Esophagus squamous epithelium (tissue), 5 donors: ENCODE results near the gene ITGB8. TPM values are rescaled to one million over a fixed set of nuclear protein-coding genes. Genes with fewer than 3 reads are reported as not detected.
A peak's percentile ranks its signal among the peaks of the same experiment; 100 is the strongest.

Source experiments
- DNase-seq: peaks from one replicate; lab custom pipeline; 2025; lab: John Stamatoyannopoulos, UW
- H3K27ac ChIP-seq, 4 donors: fragments of 200-600 bp; sonication (generic); one replicate each; pipeline ENCODE4 v1.5.1; 2016 to 2019; ENCODE audit warnings: mild to moderate bottlenecking in 1 of 4
- H3K27me3 ChIP-seq, 4 donors: fragments of 200-600 bp; sonication (generic); 1 replicate in 3 of 4; 2 replicates in 1 of 4; pipeline versions ENCODE4 v1.5.1 to v1.6.0; 2017 to 2021; ENCODE audit warnings: antibody characterized with exemption in 1 of 4
- H3K36me3 ChIP-seq, 3 donors: fragments of 200-600 bp; sonication (generic); one replicate each; pipeline ENCODE4 v1.5.1; 2016 to 2019
- H3K4me1 ChIP-seq, 3 donors: fragments of 200-600 bp; sonication (generic); one replicate each; pipeline ENCODE4 v1.5.1; 2017 to 2019
- H3K4me3 ChIP-seq, 4 donors: fragments of 200-600 bp; sonication (generic); 1 replicate in 3 of 4; 2 replicates in 1 of 4; pipeline ENCODE4 v1.5.1; 2016 to 2019; ENCODE audit warnings: mild to moderate bottlenecking in 2 of 4, moderate library complexity in 1 of 4
- H3K9me3 ChIP-seq, 3 donors: fragments of 200-600 bp; sonication (generic); one replicate each; pipeline ENCODE4 v1.5.1; 2016 to 2019
- CTCF ChIP-seq, 6 experiments: fragments of 450-650 bp in 4 of 6; fragments of 200-600 bp in 2 of 6; sonication (generic) in 2 of 6; IDR thresholded peaks; one replicate each; pipeline ENCODE4 v1.5.1; 2016 to 2019; ENCODE audit warnings: antibody characterized with exemption in 6 of 6, mild to moderate bottlenecking in 4 of 6, moderate library complexity in 4 of 6
- POLR2A ChIP-seq, 4 donors: fragments of 450-650 bp; IDR thresholded peaks; one replicate each; pipeline ENCODE4 v1.6.1; 2017; ENCODE audit warnings: antibody characterized with exemption in 4 of 4, mild to moderate bottlenecking in 4 of 4, moderate library complexity in 3 of 4
- WGBS, 2 donors: methylation state at CpG; one replicate each; pipeline ENCODE4 v1.1.5; 2018; 5-methylcytosine and 5-hydroxymethylcytosine counted together
- intact Hi-C: fragments of 100-400 bp; cut with DNase I; formaldehyde crosslinking; loops from one replicate; pipeline ENCODE4 v1.15.0; 2022
- total RNA-seq, 4 donors: library from RNA; depleted of rRNA; stranded (reverse); fragments of >200 nt; gene quantifications; one replicate each; pipeline ENCODE4 v1.1.0, GENCODE V29; 2016
- donor health status: DM: yes; HTN: yes; CAD: no.

Gene ITGB8
- total RNA-seq, 4 donors from 2014 or later = 23.5 to 30.6 (median 27.4) TPM

- intact Hi-C loops = no loop called here
- Histone ChIP-seq H3K27ac (peak overlapping the region in 1 of 4 donors; percentile 34), H3K4me1 (peaks cover 0 to 43% (median 11%) of the 10 kb centered on the region in 3 donors), H3K4me3 (no peak overlapping the region), H3K9me3 (no peaks in the 10 kb centered on the region), H3K36me3 (peaks cover 0 to 40% (median 0%) of the 10 kb centered on the region in 3 donors), H3K27me3 (no peaks in the 10 kb centered on the region)
- TF ChIP-seq CTCF (IDR thresholded peaks at IDR 0.05) (peak in 3 of 6 experiments; percentile 16 to 41 (median 34)), POLR2A (IDR thresholded peaks at IDR 0.05) (no peak)
- WGBS, 2 donors = 62 to 66% methylated on average over 4 of the region's 4 CpGs
- DNase-seq = no peak
Measured at GRCh38 chr7:20402747-20403230, 72.1 kb downstream of the ITGB8 start.

GRCh38 chr7:20403331-20403730 is 72.6 kb downstream of the ITGB8 start:
- TF ChIP-seq POLR2A (IDR thresholded peaks at IDR 0.05) = no peak
- TF ChIP-seq CTCF (IDR thresholded peaks at IDR 0.05) = no peak
- peak overlapping the region in 1 of 4 donors; percentile 10 for H3K27ac ChIP-seq
- H3K36me3 ChIP-seq = peaks cover 0 to 36% (median 0%) of the 10 kb centered on the region in 3 donors
- WGBS, 2 donors = 49 to 65% methylated on average over 3 of the region's 3 CpGs
- no peak for DNase-seq
- H3K4me3 ChIP-seq = no peak overlapping the region
- H3K27me3 ChIP-seq = no peaks in the 10 kb centered on the region
- intact Hi-C loops = no loop called here
- H3K4me1 ChIP-seq = peaks cover 0 to 48% (median 16%) of the 10 kb centered on the region in 3 donors
- H3K9me3 ChIP-seq = no peaks in the 10 kb centered on the region

GRCh38 chr7:20404320-20404719 is 73.6 kb downstream of the ITGB8 start:
- 93 to 97% methylated on average over 5 to 6 of the region's 6 CpGs for WGBS, 2 donors
- Histone ChIP-seq H3K9me3 (no peaks in the 10 kb centered on the region), H3K27me3 (no peaks in the 10 kb centered on the region), H3K36me3 (peaks cover 0 to 31% (median 0%) of the 10 kb centered on the region in 3 donors), H3K4me1 (peaks cover 0 to 57% (median 21%) of the 10 kb centered on the region in 3 donors), H3K27ac (no peak overlapping the region), H3K4me3 (no peak overlapping the region)
- intact Hi-C loops = no loop called here
- TF ChIP-seq POLR2A (IDR thresholded peaks at IDR 0.05) (no peak), CTCF (IDR thresholded peaks at IDR 0.05) (no peak)
- no peak for DNase-seq

- intact Hi-C loops = no loop called here
- Histone ChIP-seq H3K9me3 (no peaks in the 10 kb centered on the region), H3K36me3 (peaks cover 0 to 47% (median 0%) of the 10 kb centered on the region in 3 donors), H3K4me1 (peaks cover 0 to 40% (median 21%) of the 10 kb centered on the region in 3 donors), H3K4me3 (no peak overlapping the region), H3K27ac (peak overlapping the region; percentile 43 to 78 (median 56)), H3K27me3 (no peaks in the 10 kb centered on the region)
- DNase-seq = no peak
- TF ChIP-seq POLR2A (IDR thresholded peaks at IDR 0.05) (no peak), CTCF (IDR thresholded peaks at IDR 0.05) (no peak)
- WGBS, 2 donors = 10 to 21% methylated on average over 3 to 4 of the region's 5 CpGs
Measured at GRCh38 chr7:20407585-20408466, 77.1 kb downstream of the ITGB8 start.

- Histone ChIP-seq H3K36me3 (peaks cover 0 to 47% (median 0%) of the 10 kb centered on the region in 3 donors), H3K4me3 (no peak overlapping the region), H3K4me1 (peaks cover 0 to 33% (median 21%) of the 10 kb centered on the region in 3 donors), H3K9me3 (no peaks in the 10 kb centered on the region), H3K27ac (peak overlapping the region; percentile 43 to 63 (median 51)), H3K27me3 (no peaks in the 10 kb centered on the region)
- 79 to 83% methylated on average over 2 of the region's 2 CpGs for WGBS, 2 donors
- no peak for DNase-seq
- no peak for TF ChIP-seq CTCF (IDR thresholded peaks at IDR 0.05)
- no peak for TF ChIP-seq POLR2A (IDR thresholded peaks at IDR 0.05)
- intact Hi-C loops = no loop called here
Measured at GRCh38 chr7:20408467-20408826, 77.7 kb downstream of the ITGB8 start.
